ENCODE results near the gene GNS.
"Not testable (repeated sequence)": the region's sequence is repeated elsewhere in the genome, so short reads cannot be mapped to it uniquely, and the experiment has no call there.

GNS gene

DNA sequence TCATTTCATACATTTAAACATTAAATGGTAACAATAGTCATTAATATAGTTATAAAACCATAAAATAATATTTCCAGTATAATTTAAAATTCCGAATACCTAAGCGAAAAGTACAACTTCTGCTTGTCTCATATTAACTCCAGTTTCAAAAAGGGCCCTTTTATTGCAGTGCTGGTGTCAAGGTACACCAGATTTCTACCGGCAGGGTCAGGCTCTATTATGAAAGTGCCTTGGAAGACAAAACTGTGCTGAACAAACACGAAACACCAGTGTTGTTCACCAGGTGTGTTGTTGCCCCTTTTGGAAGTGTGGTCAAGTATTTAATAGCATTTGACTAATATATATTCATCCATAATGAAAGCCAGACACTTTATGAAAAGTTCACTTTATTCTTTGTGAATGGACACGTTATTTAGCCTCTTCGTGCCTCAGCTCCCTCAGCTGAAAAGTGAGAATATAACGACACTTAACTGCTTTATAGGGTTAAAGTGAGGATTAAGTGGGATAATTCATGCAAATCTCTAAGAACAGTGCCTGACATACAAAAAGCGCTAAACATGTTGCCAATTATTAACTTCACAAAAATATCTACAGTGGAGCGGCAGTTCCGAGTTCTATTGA lies 20.3 kb upstream of the GNS start:
- no peak for DNase-seq

DNA sequence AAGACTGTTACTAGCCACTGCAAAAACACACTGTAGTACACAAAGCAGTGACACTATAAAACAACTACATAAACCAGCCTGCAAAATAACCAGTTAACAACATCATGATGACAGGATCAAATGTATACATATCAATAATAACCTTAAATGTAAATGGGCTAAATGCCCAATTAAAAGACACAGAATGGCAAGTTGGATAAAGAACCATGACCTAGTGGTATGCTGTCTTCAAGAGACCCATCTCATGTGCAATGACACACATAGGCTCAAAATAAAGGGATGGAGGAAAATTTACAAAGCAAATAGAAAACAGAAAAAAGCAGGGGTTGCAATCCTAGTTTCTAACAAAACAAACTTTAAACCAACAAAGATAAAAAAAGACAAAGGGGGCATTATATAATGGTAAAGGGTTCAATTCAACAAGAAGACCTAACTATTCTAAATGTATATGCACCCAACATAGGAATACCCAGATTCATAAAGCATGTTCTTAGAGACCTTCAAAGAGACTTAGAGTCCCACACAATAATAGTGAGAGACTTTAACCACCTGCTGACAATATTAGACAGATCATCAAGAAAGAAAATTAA lies 16.0 kb upstream of the GNS start:
- not testable (repeated sequence) for DNase-seq

DNA sequence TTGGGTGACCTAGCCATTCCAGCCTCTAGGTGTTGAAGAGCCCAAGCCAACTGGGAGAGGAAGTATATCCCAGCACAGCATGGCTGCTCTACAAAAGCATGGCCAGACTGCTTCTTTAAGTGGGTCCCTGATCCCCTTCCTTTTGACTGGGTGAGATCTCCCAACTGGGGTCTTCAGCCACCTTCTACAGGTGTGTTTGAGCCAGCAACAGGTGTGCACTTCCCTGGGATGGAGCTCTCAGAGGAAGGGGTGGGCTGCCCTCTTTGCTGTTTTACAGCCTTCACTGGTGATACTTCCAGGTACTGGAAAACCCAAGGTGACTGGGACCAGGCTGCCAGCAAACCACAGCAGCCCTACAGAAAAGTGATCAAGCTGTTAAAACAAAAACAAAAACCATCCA lies 14.2 kb upstream of the GNS start:
- DNase-seq = no peak

DNA sequence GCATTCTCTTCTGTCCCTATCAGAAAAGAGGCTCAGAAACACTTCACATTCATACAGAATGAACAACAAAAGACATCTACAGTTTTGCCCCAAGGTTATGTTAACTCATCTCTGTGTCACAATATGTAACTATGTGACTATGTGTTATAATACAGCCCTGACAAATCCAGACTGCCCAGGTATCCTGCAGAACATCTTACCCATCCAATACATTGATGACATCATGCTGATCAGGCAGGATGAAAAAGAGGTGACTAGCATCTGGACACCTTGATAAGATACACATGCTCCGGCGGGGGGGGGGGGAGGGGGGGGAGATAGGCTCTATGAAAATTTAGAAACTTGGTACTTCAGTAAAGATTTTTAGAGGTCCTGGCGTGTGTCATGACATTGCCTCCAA lies 8.3 kb upstream of the GNS start:
- no peak for DNase-seq

DNA sequence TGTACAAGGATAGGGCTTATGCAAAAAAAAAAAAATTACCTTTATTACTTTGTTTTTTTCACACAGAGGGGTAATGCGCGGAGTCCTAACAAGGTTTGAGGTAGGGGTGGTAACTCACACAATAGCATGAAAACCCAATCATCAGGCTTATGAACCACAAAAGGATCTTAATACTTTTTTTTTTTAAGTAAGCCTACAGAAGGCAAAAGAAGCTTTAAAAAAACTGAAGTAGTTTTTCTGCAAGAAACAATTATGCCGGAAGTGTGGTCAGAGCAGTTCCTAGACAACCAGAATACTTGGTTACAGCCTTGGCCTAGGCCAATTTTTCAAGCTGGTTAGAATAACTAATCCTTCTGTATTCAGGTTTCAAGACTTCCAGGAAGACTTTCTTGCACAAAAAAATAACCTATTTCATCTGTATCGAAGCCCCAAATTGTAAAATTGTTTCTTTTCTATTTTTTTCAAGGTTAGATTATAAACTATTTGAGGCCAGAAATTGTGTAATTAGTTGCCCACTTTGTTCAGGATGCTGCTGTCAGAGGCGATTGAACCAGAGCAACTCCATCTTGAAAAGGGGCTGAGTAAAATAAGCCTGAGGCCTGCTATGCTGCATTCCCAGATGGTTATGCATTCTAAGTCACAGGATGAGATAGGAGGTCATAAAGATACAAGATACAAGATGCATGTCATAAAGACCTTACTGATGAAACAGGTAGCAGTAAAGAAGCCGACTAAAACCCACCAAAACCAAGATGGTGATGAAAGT lies 1.8 kb upstream of the GNS start:
- DNase-seq = no peak

DNA sequence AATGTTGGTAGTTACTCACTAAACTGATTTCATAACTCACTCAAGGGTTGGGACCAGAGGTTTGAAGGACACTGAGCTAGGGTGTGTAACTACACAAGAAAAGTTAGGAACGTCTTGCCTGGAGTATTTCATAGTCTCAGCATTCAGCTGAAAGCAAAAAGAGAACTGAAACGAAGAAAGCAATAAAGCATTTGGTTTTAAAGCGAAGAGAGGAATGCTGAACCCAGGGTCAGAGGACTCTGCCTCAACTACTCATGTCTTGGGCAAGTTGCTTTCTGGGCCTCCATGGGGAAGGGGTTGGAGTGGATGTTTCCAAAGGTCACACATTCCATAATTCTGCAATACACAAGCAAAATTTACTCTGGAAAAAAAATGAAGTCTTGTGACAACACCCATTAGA lies 1.4 kb downstream of the GNS start:
- no peak for DNase-seq

DNA sequence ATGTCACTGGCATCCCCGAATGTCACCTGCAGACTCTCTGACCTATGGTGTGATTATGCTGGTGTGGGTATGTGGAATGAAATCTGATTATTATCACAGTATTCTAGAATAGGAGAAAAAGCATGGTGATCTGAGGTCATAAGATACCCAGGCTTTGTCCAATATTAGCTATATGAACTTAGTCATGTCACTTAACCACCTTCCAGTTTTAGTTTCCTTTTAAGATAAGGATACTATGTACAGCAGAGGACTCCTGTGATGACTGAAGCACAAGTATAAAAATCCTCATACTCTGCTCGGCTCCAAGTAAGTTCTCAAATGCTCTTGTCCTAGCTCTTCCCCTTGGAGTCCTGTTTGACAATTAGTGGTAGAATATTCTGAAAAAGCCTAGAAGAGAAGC lies 2.8 kb downstream of the GNS start:
- DNase-seq = no peak

DNA sequence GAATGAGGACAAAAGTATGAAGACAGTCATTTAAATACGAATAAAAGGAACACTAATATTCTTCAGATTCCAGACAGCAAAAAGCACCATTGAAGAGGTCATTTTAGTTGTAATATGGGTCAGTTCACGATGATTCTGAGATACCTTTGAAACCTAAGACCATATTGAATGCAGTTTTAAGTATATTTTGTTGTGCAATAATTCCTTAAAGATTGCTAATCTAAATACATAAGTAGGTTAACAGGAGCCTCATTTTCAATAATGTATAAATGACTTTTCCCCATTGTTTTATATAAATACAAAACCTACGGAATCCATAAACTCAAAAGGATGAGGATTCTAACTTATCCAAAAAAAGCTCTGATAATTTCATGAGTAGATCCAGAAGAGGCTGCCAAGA lies 5.8 kb downstream of the GNS start:
- no peak for DNase-seq

DNA sequence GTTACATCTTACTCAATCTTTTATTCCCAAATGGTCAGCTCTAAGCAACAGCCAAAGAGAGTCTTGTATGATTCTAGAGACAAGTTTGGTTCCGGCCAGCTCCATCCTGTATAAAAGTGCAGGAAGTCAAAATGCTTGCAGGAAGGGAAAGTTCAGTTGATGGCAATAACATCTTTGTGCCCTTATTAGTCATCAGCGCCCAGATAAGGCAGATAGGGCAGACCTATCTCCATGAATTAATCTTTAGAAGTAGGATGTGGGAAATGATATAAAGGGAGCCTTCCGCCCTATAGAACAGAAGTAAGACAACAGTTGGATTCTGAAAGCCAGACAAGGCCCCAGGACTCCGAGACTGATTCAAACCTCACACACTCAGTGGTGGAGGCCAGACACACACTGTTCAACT lies 6.4 kb downstream of the GNS start:
- no peak for DNase-seq

DNA sequence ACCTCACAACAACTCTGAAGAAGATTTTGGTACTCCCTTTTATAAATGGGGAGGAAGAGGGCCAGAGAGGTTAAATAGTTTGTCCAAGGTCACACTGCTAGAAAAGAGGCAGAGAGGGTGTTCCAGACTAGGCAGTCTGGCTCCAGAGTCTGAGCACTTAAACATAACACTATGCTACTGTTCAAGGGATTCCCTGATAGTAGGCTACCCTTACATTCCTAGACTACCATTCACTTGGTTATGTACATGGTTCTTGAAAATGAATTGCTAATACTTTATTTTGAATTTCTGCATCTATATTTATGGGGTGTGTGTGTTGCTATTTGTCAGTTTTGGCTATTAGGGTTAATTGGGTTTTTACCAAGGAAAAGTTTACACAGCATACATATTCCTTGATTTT lies 7.2 kb downstream of the GNS start:
- DNase-seq = no peak

DNA sequence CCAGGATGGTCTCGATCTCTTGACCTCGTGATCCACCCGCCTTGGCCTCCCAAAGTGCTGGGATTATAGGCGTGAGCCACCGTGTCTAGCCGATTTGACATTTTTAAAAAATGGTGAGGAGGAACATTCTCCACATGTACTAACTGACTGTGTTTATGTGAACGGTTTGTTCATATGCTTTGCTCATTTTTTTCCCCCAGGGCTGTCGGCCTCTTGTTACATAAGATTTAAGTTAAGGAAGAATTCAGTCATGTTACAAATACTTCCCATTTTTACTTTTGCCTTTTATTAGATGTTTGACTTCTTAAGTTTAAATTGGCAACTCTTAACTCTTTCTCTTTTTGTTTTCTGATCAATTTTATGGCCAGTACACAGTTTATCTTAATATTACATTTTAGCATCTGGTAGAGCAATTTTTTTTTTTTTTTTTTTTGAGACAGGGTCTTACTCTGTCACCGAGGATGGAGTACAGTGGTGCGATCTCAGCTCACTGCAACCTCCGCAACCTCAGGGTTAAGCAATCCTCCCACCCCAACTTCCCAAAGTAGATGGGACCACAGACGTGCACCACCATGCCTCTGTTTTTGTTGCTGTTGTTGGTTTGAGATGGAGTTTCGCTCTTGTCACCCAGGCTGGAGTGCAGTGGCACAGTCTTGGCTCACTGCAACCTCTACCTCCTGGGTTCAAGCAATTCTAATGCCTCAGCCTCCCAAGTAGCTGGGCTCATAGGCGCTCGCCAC lies 9.6 kb downstream of the GNS start:
- DNase-seq = no peak

DNA sequence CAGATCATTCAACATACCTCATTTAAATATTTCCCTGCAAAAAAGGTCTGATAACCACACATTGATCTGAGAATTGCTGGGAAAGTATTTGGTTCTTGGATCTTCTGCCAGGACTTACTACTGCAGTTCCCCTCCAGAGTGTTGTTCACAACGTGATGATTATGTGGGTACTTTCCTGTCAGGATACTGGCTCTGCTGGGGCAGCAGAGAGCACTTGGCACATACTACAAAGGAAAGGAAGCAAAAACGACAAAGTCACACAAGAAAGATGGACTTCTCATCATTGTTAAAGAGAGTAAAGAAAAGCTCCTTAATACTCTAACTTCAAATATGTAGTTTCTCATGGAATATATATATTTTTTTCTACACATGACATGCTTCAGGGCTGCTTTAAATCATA lies 11.5 kb downstream of the GNS start:
- DNase-seq = no peak

DNA sequence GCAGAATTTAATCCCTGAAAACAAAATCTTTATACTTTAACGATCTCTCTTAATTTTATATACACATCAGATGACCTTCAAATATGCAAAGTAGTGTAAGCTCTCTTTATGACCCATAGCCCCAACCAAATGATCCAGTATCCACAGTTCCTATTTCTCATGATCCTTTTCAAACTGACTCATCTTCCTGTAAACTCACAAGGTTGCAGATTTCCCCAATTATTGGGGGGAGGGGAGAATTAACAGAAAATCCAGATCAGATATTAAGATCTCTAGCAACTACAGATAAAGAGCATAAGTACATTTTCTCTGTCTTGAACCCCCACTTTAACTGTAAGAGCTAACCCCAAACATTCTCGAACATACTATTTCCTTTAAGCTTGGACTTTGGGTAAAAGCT lies 12.5 kb downstream of the GNS start:
- DNase-seq = no peak

DNA sequence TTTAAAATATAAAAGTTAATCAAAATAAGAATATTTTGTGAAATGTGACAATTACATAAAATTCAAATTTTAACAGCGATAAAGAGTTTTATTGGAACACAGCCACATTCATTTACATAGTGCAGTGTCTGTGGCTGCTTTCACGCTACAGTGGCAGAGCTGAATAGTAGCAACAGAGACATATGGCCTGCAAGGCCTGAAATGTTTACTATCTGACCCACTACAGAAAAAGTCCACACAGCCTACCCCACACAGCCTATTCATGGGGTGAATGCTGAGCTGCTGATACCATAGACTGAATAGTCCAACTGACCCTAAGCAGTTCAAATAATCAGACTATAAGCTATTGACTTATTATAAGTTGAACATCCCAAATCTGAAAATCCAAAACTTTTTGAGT lies 13.2 kb downstream of the GNS start:
- DNase-seq = no peak

DNA sequence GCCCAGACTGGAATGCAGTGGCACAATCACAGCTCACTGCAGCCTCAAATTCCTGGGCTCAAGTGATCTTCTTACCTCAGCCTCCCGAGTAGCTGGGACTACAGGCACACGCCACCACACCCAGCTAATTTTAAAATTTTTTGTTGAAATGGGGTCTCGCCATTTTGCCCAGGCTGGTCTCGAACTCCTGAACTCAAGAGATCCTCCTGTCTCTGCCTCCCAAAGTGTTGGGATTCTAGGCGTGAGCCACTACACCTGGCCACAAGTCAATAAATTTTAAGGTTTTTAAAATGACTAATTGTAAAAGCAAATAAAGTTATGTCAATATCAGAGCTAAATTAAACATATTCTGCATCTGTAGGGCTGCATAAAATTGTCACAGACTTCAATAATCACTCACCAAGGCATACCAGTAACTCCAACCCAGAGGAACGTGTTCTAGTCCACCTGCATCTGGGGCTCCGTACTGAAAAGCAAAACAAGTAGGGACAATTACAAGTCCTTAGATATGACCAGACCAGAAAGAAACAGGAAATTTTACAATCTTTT lies 13.9 kb downstream of the GNS start:
- no peak for DNase-seq

DNA sequence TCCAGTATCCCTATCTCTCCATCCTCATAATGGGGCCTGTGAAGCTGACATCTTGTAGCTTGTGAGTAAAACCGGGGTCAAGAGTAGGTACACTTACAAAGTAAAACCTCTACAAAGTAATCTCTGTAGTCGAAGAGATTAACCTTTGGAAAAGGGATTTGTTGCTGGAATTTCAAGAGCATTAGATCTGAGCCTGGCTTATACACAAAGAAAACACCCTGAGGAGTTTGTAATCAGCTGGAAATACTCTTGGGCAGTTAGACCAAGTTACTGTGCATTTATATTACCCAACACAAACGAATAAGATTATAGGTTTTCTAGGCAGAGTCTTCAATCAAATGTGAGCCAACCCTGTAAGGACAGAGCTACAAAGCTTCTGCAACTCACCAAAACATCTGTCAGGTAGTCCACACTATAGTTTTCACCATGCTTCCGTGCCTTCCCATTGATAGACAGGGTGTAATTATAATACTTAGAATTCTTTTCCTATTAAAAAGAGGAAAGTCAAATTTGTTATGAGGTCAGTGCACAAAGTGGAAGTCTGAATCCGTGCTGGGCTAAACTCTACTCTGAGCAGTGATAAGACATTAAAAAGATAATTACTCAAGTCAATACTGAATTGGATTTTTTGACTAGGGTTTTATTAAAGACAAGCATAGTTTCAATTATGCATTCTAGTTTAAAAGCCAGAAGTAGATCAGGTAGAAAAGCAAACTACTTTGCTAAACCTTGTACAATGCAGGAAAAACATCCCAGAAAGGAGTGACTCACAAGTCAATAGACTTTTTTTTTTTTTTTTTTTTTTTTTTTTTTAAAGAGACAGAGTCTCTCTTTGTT lies 14.6 kb downstream of the GNS start:
- no peak for DNase-seq

DNA sequence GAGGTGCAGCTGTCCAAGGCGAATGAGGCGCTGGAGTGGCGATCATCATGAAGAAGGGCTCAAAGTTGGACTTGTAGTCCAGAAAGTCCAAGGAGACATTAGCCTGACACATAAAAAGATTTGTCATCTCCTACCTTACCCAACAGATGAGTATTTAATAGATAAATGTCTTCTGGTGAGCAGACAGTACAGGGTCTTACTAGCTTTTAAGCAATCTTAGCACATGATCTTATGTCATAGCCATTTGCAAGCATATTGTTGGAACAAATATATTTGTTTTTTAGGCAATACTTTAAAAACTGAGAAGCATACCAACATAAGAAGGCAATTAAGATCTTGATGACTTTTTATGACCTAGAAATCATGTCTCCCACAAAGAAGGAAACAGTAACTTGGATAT lies 16.0 kb downstream of the GNS start:
- no peak for DNase-seq

DNA sequence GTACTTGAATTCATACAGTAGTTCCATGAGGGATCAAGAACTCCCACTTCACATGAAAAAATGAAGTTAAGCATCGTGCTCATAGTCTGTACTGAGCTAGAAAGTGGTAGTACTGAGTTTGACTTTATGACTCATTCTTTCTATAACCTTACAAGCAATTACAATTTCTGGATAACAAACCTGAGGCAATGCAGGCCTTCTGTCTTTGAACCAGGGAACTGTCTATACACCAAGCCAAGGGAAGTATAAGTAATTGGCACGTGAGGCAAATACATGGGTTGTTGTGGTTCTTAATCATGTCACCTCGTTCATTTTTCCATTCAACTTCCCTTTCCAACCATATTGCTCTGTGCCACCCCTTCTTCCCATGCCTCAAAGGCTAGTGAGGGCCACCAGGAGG lies 16.8 kb downstream of the GNS start:
- DNase-seq = no peak

DNA sequence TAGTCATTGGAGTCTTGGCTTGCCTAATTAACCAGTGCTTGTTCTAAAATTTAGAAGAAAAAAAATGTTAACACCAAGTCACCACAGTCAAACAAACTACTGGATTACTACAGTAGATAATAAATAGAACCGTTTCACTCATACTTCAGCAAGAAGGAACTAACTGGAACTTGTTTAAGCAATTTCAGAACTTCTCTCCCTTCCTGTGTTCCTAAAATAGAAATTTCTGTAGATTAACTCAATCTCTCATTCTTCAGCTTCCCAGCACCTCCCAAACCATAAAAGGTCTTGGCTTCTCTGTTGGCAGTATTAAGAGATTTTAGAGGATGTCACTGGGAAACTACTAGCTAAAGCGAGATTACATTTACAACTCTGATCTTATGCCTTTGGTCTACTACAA lies 18.6 kb downstream of the GNS start:
- DNase-seq = no peak

DNA sequence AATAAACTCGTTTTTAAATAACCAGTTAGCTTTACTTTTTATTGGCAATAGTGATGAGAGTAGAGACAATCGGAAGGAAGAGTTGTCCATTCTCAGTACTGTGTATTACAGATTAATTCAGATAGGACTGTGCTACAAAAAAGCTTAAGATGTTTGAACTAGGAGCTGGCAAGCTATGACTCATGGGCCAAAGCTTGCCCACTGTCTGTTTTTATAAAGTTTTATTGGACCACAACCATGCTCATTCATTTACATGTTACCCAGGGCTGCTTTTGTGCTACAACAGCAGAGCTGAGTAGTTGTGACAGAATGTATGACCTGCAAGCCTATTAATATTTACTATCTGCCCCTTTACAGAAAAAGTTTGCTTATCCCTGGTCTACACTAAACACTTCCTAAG lies 19.4 kb downstream of the GNS start:
- DNase-seq = no peak

DNA sequence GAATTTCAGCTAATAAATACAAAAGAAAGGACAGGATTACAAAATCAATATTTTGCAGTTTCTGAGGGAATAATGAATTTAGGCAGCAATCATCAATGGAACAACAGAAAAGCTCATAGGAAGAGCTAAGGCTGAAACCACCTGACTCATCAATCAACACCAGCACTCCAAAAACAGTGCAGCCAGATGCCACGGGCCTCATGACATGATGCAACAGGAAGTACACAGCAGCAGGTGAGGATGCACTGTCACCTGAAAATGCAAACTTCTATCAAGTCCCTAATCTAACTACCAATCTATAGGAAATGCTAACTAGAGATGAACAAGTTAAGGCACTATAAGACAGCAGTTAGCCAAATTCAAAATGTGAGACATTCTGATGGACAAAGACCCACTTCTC lies 21.7 kb downstream of the GNS start:
- DNase-seq = no peak

DNA sequence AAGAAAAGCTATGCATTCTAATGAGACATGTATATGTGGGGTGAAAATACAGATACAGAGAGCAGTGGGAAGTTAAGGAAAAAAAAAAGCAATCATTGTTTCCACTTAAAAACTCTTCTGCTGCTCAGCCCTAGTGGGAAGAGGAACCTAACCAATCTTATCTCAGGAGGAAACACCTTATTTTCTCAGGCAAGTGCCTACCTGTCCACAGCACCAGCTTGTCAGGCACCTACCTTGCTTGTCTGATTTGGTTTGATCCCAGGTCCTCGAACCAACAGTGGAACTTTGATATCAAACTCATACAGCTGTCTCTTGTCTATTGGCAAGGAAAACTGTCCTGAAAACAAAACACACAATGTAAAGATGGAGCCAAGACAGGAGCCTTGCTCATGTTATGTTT lies 22.4 kb downstream of the GNS start:
- DNase-seq = no peak

DNA sequence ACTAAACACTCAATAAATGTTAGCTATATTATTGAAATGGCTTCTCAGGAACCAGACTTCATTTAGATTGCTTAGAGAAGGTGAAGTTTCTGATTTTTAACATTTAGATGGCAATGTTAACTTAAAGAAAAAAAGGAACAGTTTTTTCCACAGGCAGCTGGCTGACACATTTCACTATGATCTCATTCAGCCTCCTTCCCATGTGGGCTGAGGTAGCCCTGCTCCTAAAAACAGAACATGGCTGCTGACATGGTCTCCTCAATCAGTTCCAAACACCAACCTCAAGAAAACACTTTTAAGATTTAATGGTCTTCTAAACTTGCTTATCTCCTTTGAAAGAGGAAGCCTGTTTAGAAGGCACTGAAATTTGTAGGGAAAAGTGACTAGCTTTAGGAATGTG lies 23.8 kb downstream of the GNS start:
- DNase-seq = no peak
